ENCODE data around the gene PLPPR3. TPM values are rescaled to one million over a fixed set of nuclear protein-coding genes. Genes with fewer than 3 reads are reported as not detected.

PLPPR3 gene
- polyA plus RNA-seq, 1 donor (not counting 4 experiments of a cell fraction or from before 2014, with no cell fraction given): not detected

- Histone ChIP-seq H2AFZ (ENCODE audit: control insufficient read depth, low read length) (no peak overlapping the region), H3K9ac (ENCODE audit: control insufficient read depth, extremely low read depth, insufficient read depth, low read length) (no peak overlapping the region), H3K27ac (ENCODE audit: control insufficient read depth, insufficient read depth, low read length) (no peak overlapping the region), H3K9me1 (ENCODE audit: control insufficient read depth, extremely low read depth, insufficient read depth, low read length) (no peaks in the 10 kb centered on the region), H3K9me3 (ENCODE audit: control insufficient read depth, low read depth, low read length) (no peaks in the 10 kb centered on the region), H4K20me1 (ENCODE audit: control insufficient read depth, extremely low read depth, insufficient read depth, low read length) (peaks cover 4% of the 10 kb centered on the region), H3K79me2 (ENCODE audit: control insufficient read depth, insufficient read depth, low read length) (no peaks in the 10 kb centered on the region), H3K4me3 (ENCODE audit: control insufficient read depth in 2 of 3, extremely low read depth in 1 of 3, insufficient read depth in 2 of 3, low read depth in 1 of 3, low read length in 3 of 3) (no peak overlapping the region), H3K4me2 (ENCODE audit: control insufficient read depth, extremely low read depth, insufficient read depth, low read depth, low read length) (no peak overlapping the region), H3K4me1 (ENCODE audit: control insufficient read depth, extremely low read depth, insufficient read depth, low read length) (peaks cover 4% of the 10 kb centered on the region), H3K27me3 (ENCODE audit: control insufficient read depth, extremely low read depth, insufficient read depth, low read length) (peaks cover 32% of the 10 kb centered on the region), H3K36me3 (ENCODE audit: control insufficient read depth in 2 of 2, extremely low read depth in 1 of 2, insufficient read depth in 2 of 2, low read length in 2 of 2) (no peaks in the 10 kb centered on the region)
- FAIRE-seq (no peak), DNase-seq (ENCODE audit: low read depth, low spot score) (no peak)
- TF ChIP-seq EZH2 (IDR thresholded peaks at IDR 0.05; ENCODE audit: low read length) (no peak), CTCF (optimal IDR thresholded peaks at IDR 0.05 in 1 of 3, IDR thresholded peaks at IDR 0.05 in 1 of 3, conservative IDR thresholded peaks at IDR 0.05 in 1 of 3; ENCODE audit: extremely low read depth in 1 of 3, insufficient read depth in 2 of 3, low read length in 3 of 3) (no peak)
- dilution Hi-C loops (cut with MboI; ENCODE audit: extremely low pct_ligation_motif_present, low sequenced_read_pairs): no loop called here
Measured at GRCh38 chr19:853014-853585, 31.3 kb upstream of the PLPPR3 start.

GRCh38 chr19:852136-853013, 30.6 kb upstream of the PLPPR3 start, which contains the start of gene ELANE:
Gene ELANE, plus strand, starts transcription at chr19:852303. Its CDS starts 26 bp downstream, at chr19:852329.
- Histone ChIP-seq H3K79me2 (ENCODE audit: control insufficient read depth, insufficient read depth, low read length) (no peaks in the 10 kb centered on the region), H3K27me3 (ENCODE audit: control insufficient read depth, extremely low read depth, insufficient read depth, low read length) (peaks cover 39% of the 10 kb centered on the region), H3K4me2 (ENCODE audit: control insufficient read depth, extremely low read depth, insufficient read depth, low read depth, low read length) (no peak within 1 kb of the TSS), H3K4me1 (ENCODE audit: control insufficient read depth, extremely low read depth, insufficient read depth, low read length) (peaks cover 4% of the 10 kb centered on the region), H2AFZ (ENCODE audit: control insufficient read depth, low read length) (no peak within 1 kb of the TSS), H3K36me3 (ENCODE audit: control insufficient read depth in 2 of 2, extremely low read depth in 1 of 2, insufficient read depth in 2 of 2, low read length in 2 of 2) (no peaks in the 10 kb centered on the region), H3K27ac (ENCODE audit: control insufficient read depth, insufficient read depth, low read length) (no peak within 1 kb of the TSS), H3K9ac (ENCODE audit: control insufficient read depth, extremely low read depth, insufficient read depth, low read length) (no peak within 1 kb of the TSS), H4K20me1 (ENCODE audit: control insufficient read depth, extremely low read depth, insufficient read depth, low read length) (peaks cover 4% of the 10 kb centered on the region), H3K9me3 (ENCODE audit: control insufficient read depth, low read depth, low read length) (no peaks in the 10 kb centered on the region), H3K4me3 (ENCODE audit: control insufficient read depth in 2 of 3, extremely low read depth in 1 of 3, insufficient read depth in 2 of 3, low read depth in 1 of 3, low read length in 3 of 3) (no peak within 1 kb of the TSS), H3K9me1 (ENCODE audit: control insufficient read depth, extremely low read depth, insufficient read depth, low read length) (no peaks in the 10 kb centered on the region)
- no peak for FAIRE-seq
- dilution Hi-C loops (cut with MboI; ENCODE audit: extremely low pct_ligation_motif_present, low sequenced_read_pairs): no loop called here
- no peak for DNase-seq (ENCODE audit: low read depth, low spot score)
- TF ChIP-seq EZH2 (IDR thresholded peaks at IDR 0.05; ENCODE audit: low read length): no peak
- TF ChIP-seq CTCF (optimal IDR thresholded peaks at IDR 0.05 in 1 of 3, IDR thresholded peaks at IDR 0.05 in 1 of 3, conservative IDR thresholded peaks at IDR 0.05 in 1 of 3; ENCODE audit: extremely low read depth in 1 of 3, insufficient read depth in 2 of 3, low read length in 3 of 3): no peak

Data from keratinocyte (primary cell).